Stomach smooth muscle (tissue), 2 donors: ENCODE measurements around the gene ROPN1L.

ENCODE experiments used
- H3K27ac ChIP-seq: one replicate; pipeline ENCODE4 v1.7.0; 2013; ENCODE audit warnings: mild to moderate bottlenecking, low read length, inconsistent platforms
- H3K27me3 ChIP-seq, 2 donors: one replicate each; pipeline ENCODE4 v1.7.0; 2013; ENCODE audit warnings: low read length in 2 of 2; ENCODE audit not compliant: insufficient read depth in 2 of 2, control insufficient read depth in 1 of 2
- H3K36me3 ChIP-seq, 2 donors: one replicate each; pipeline ENCODE4 v1.7.0; 2013; ENCODE audit warnings: low read length in 2 of 2; ENCODE audit not compliant: control insufficient read depth in 2 of 2, insufficient read depth in 2 of 2
- H3K4me1 ChIP-seq: one replicate; pipeline ENCODE4 v1.7.0; 2013; ENCODE audit warnings: low read length; ENCODE audit not compliant: control insufficient read depth, insufficient read depth
- H3K4me3 ChIP-seq, 2 donors: one replicate each; pipeline ENCODE4 v1.7.0; 2013; ENCODE audit warnings: low read length in 2 of 2
- H3K9ac ChIP-seq, 2 donors: one replicate each; pipeline ENCODE4 v1.7.0; 2013; ENCODE audit warnings: low read length in 2 of 2, mild to moderate bottlenecking in 1 of 2
- H3K9me3 ChIP-seq, 2 donors: one replicate each; pipeline ENCODE4 v1.7.0; 2013; ENCODE audit warnings: low read length in 2 of 2; ENCODE audit not compliant: control insufficient read depth in 2 of 2
- donor health status: healthy.
- donor health status: Pancreatic carcinoma.

The ROPN1L gene

GRCh38 chr5:10502130-10502529 is 60.5 kb downstream of the ROPN1L start:
- Histone ChIP-seq H3K9me3 (no peaks in the 10 kb centered on the region), H3K27ac (no peak overlapping the region), H3K36me3 (no peaks in the 10 kb centered on the region), H3K9ac (no peak overlapping the region), H3K4me1 (no peaks in the 10 kb centered on the region), H3K27me3 (no peaks in the 10 kb centered on the region), H3K4me3 (no peak overlapping the region)

GRCh38 chr5:10502578-10502977 is 60.9 kb downstream of the ROPN1L start:
- no peak overlapping the region for H3K9ac ChIP-seq
- no peaks in the 10 kb centered on the region for H3K36me3 ChIP-seq
- no peaks in the 10 kb centered on the region for H3K9me3 ChIP-seq
- no peak overlapping the region for H3K4me3 ChIP-seq
- no peaks in the 10 kb centered on the region for H3K27me3 ChIP-seq
- no peak overlapping the region for H3K27ac ChIP-seq
- peaks cover 2% of the 10 kb centered on the region for H3K4me1 ChIP-seq

- Histone ChIP-seq H3K27ac (no peak overlapping the region), H3K9me3 (no peaks in the 10 kb centered on the region), H3K4me1 (peaks cover 2% of the 10 kb centered on the region), H3K9ac (no peak overlapping the region), H3K27me3 (no peaks in the 10 kb centered on the region), H3K36me3 (no peaks in the 10 kb centered on the region), H3K4me3 (no peak overlapping the region)
Observed at GRCh38 chr5:10503321-10503720, 61.6 kb downstream of the ROPN1L start.

GRCh38 chr5:10503997-10504793 is 62.5 kb downstream of the ROPN1L start:
- no peak overlapping the region for H3K9ac ChIP-seq
- H3K9me3 ChIP-seq = no peaks in the 10 kb centered on the region
- H3K4me3 ChIP-seq = no peak overlapping the region
- no peak overlapping the region for H3K27ac ChIP-seq
- H3K4me1 ChIP-seq = peaks cover 2% of the 10 kb centered on the region
- no peaks in the 10 kb centered on the region for H3K36me3 ChIP-seq
- no peaks in the 10 kb centered on the region for H3K27me3 ChIP-seq

- no peak overlapping the region for H3K27ac ChIP-seq
- H3K9ac ChIP-seq = no peak overlapping the region
Observed at GRCh38 chr5:10505517-10506095, 63.9 kb downstream of the ROPN1L start.

GRCh38 chr5:10506535-10506934 is 64.9 kb downstream of the ROPN1L start:
- H3K36me3 ChIP-seq = no peaks in the 10 kb centered on the region
- H3K4me3 ChIP-seq = no peak overlapping the region
- H3K4me1 ChIP-seq = peaks cover 2% of the 10 kb centered on the region
- H3K9me3 ChIP-seq = no peaks in the 10 kb centered on the region
- no peak overlapping the region for H3K9ac ChIP-seq
- no peak overlapping the region for H3K27ac ChIP-seq
- no peaks in the 10 kb centered on the region for H3K27me3 ChIP-seq

More at GRCh38 chr5:10505517-10506095, 63.9 kb downstream of the ROPN1L start:
- Histone ChIP-seq H3K36me3 (no peaks in the 10 kb centered on the region), H3K27me3 (no peaks in the 10 kb centered on the region), H3K4me3 (no peak overlapping the region), H3K9me3 (no peaks in the 10 kb centered on the region), H3K4me1 (peaks cover 2% of the 10 kb centered on the region)

GRCh38 chr5:10507575-10508096 is 66.0 kb downstream of the ROPN1L start:
- Histone ChIP-seq H3K36me3 (no peaks in the 10 kb centered on the region), H3K27me3 (no peaks in the 10 kb centered on the region), H3K27ac (no peak overlapping the region), H3K9me3 (no peaks in the 10 kb centered on the region), H3K4me1 (peaks cover 2% of the 10 kb centered on the region), H3K4me3 (no peak overlapping the region), H3K9ac (no peak overlapping the region)

- no peak overlapping the region for H3K4me3 ChIP-seq
- no peaks in the 10 kb centered on the region for H3K9me3 ChIP-seq
- peaks cover 0 to 3% of the 10 kb centered on the region in 2 donors for H3K27me3 ChIP-seq
- H3K4me1 ChIP-seq = peaks cover 2% of the 10 kb centered on the region
- H3K9ac ChIP-seq = no peak overlapping the region
- H3K36me3 ChIP-seq = no peaks in the 10 kb centered on the region
- H3K27ac ChIP-seq = no peak overlapping the region
Observed at GRCh38 chr5:10509575-10509974, 67.9 kb downstream of the ROPN1L start.

- Histone ChIP-seq H3K27me3 (peaks cover 0 to 3% of the 10 kb centered on the region in 2 donors), H3K27ac (no peak overlapping the region), H3K4me3 (no peak overlapping the region), H3K4me1 (peaks cover 2% of the 10 kb centered on the region), H3K36me3 (no peaks in the 10 kb centered on the region), H3K9me3 (no peaks in the 10 kb centered on the region), H3K9ac (no peak overlapping the region)
Observed at GRCh38 chr5:10511741-10512640, 70.3 kb downstream of the ROPN1L start.

GRCh38 chr5:10513501-10514442 is 72.1 kb downstream of the ROPN1L start:
- Histone ChIP-seq H3K27me3 (peaks cover 0 to 3% of the 10 kb centered on the region in 2 donors), H3K9ac (no peak overlapping the region), H3K9me3 (no peaks in the 10 kb centered on the region), H3K27ac (no peak overlapping the region), H3K4me1 (no peaks in the 10 kb centered on the region), H3K36me3 (no peaks in the 10 kb centered on the region), H3K4me3 (no peak overlapping the region)
